ENCODE results near the gene JUN. TPM values are rescaled to one million over a fixed set of nuclear protein-coding genes. Genes with fewer than 3 reads are reported as not detected.

The JUN gene
- total RNA-seq, 1 experiment from 2014 or later: 102 TPM

Other genes starting within 250 kb of the JUN start
- 11.5 and 29.8 TPM in 2 replicates for gene OMA1, start 237.3 kb downstream of the JUN start, total RNA-seq (2014; rRNA removed; shearing (Covaris generic))
- gene TACSTD2, start 206.8 kb downstream of the JUN start, total RNA-seq (2014; rRNA removed; shearing (Covaris generic)): not detected in 2 replicates
- gene MYSM1, start 84.0 kb downstream of the JUN start, total RNA-seq (2014; rRNA removed; shearing (Covaris generic)): 12.7 and 14.1 TPM in 2 replicates

All from SJSA1 (cell line).